Measurements from ENCODE around the gene LRRC74B.
A peak's percentile ranks its signal among the peaks of the same experiment; 100 is the strongest.

The LRRC74B gene

DNA sequence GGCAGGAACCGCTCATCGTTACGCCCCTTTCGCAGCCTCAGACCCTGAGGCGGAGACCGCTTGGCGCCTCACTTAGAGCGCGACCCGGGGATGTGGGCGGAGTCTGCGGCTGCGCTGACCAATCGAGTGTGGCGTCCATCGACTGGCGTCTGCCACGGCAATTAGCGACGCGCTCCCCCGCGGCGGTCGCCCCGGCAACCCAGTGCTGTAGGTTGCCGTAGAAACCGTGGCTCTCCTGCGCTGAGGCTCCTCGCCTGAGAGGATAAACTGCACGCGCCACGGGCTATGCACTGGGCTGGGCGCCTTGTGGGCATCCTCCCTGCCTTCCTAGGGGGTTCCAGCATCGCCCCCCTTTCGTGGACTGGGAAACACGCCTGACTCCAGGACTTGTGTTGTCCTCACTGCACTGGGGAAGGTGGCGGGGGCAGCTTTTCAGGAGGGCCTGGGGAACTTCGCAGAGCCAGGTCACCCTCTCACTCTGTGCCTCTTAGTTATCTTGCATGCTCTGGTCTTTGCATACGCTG lies 31.5 kb upstream of the LRRC74B start:
- peak; percentile 99 for DNase-seq

DNA sequence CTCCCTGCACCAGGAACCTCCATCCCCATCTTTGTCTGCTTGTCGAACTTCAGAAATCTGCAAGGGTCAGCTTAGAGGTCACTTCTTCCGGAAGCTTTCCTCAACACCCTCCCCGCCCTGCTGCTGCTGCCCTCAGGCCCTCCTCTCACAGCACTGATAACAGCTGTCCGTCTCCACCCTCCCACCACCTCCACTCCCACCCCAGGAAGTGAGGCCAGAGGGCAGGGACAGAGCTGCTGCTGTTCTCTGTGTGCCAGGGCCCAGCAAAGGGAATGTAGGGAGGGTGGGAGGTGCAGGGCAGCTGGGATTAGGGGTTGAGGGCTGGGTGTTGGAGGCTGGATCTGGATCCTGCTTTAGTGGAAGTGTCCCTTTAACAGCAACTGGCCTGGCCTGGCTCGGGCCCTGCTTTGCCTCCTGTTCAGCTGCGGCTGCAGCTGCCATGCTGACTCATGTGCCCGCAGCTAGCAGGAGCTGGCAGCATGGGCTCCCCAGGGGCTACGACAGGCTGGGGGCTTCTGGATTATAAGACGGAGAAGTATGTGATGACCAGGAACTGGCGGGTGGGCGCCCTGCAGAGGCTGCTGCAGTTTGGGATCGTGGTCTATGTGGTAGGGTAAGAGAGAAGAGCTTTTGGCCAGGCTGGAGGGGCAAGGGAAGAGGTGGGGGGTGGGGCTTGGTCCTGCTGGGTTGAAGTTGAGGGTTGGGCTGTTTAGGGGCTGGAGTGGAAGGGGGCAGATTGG lies 30.9 kb upstream of the LRRC74B start, which contains the start of gene P2RX6:
Gene P2RX6 (plus strand): TSS at position 440 of the 740 bp plus-strand sequence. CDS start 10 bp downstream, at position 450.
- peak; percentile 28 to 85 for DNase-seq

DNA sequence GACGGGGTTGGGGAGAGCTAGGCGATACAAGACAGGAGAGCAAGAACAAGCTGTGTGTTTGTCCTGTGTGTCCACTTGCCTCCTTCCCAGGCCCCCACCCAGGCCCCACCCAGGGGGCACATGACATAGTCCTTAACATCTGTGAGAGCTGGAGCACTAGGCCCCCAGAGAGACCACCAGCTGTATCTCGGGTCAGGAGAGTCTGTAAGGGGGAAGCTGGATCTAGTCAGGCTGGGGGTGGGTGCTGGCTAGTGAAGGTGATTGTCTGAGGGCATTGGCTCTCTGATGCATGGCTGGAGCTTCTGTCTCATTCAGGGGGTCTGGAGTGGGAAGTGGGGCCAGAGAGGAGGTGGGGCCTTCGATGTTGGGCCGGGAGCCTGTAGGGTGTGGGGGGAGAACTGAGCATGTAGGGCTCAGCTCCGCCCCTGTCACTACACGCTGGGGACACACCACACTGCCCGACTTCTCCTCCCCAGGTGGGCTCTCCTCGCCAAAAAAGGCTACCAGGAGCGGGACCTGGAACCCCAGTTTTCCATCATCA lies 30.2 kb upstream of the LRRC74B start:
- DNase-seq: no peak

DNA sequence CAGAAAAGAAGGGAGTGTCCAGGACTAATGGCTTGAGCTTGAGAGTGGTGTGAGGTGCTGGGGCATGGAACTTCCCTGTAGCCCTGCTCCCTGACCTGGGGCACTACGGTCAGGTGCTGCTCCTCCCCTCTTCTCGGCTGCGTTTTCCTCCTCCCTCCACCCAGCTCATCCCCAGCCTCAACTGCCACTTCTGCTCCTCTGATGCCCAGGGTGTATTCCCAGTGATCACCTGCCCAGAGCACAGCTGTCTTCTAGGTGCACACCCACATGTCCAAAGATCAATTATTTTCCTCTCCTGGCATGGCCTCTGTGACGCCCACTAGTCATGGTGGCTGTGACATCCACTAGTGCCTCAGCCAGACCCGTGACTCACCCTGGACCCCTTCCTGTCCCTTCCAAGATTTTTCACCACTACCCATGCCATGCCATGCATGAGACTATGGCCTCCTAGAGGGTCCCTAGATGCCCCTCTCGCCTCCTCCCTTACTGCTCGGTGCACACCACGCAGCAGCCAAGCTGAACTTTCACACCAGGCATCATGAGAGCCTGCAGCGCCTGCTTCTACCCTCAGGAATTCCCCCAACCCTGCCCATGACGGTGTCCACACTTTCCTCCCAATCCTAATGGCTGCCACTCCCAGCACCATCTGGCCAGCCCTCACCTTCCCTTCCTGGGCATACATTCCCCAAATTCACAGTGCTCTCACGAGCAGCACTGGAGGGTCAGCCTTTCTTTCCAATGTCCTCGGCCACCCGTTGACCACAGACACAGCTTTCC lies 28.9 kb upstream of the LRRC74B start:
- DNase-seq: no peak

DNA sequence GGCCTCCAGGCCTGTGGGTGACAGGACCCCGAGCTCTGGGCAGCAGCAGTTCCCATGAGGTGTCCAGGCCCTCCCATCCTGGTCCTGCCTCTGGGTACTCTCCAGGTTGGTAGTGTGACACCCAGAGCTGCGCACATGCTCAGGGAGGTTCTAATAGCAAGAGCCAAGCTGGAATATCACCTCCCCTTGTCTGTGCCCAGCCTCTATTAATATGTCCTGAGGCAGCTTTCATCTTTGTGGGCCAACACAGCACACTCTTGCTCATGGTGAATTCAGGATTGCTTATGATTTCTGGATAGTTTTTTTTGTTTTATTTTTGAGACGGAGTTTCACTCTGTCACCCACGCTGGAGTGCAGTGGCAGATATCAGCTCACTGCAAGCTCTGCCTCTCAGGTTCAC lies 27.4 kb upstream of the LRRC74B start:
- DNase-seq: no peak

DNA sequence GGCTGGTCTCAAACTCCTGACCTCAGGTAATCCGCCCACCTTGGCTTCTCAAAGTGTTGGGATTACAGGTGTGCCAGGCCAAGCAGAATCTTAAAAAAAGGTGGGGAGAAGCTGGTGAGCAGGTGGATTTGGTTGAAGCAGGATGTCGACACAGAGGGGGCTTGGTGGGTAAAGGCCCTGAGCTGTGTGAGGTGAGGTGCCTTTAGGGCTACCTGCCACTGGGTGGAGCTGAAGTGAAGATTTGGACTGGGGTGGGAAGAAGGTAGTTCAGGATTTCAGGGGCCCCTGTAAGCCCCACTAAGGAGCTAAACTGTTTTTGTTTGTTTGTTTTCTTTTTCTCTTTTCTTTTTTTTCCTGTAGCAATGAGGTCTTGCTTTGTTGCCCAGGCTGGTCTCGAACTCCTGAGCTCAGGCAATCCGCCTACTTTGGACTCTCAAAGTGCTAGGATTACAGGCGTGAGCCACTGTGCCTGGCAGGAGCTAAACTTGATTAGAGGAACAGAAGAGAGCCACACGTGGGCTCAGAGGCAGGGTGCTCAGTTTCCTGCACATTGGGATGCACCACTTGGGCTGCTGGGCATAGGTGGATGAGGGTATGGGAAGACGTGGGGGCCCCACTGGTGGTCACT lies 24.8 kb upstream of the LRRC74B start:
- DNase-seq: no peak

DNA sequence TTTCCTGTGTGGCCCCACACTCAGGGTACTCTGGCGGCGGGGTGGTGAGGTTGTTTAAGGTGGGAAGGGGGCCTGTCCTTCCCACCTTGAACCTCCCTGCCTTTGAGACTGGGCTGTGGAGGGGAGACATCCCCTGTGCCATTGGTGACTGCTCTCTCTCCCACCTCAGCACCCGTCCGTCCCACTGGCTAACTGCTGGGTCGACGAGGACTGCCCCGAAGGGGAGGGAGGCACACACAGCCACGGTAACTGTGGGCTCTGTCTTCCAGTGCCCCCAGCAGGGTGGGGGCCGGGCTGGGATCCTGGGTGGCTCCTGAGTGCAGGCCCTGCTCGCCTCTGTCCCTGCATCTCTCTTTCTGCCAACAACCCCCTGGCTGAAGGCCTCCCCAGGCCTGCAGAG lies 23.2 kb upstream of the LRRC74B start:
- no peak for DNase-seq

DNA sequence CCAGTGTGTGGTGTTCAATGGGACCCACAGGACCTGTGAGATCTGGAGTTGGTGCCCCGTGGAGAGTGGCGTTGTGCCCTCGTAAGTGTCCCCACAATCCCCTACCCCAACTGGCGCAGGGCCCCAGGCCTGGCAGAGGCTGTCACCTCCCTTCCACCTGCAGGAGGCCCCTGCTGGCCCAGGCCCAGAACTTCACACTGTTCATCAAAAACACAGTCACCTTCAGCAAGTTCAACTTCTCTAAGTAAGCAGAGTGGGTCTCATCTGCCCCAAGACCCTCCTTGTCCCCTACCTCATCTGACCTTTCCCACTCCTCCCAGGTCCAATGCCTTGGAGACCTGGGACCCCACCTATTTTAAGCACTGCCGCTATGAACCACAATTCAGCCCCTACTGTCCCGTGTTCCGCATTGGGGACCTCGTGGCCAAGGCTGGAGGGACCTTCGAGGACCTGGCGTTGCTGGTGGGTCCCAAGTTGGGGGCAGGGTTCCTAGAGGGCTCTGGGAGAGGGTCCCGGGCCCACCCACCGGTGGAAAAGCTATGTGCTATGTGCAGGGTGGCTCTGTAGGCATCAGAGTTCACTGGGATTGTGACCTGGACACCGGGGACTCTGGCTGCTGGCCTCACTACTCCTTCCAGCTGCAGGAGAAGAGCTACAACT lies 22.7 kb upstream of the LRRC74B start:
- no peak for DNase-seq

DNA sequence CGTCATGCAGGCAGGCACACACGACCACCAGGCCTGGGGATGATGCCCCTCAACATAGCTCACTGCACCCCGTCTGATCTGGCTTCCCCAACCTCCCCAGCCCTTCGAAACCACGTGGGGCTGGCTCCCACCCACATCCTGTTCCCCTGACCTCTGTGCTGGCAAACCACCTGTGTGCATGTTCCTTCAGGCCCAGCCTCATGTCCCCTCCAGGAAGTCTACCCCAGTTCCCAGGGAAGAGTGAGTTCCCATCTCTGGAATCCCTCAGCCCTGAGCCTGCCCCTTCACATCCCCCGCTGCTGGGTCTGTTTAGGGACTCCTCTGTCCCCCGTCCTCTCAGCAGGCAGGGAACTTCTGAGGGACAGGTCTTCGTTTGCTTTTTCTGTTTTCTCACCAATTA lies 20.5 kb upstream of the LRRC74B start:
- DNase-seq: no peak

DNA sequence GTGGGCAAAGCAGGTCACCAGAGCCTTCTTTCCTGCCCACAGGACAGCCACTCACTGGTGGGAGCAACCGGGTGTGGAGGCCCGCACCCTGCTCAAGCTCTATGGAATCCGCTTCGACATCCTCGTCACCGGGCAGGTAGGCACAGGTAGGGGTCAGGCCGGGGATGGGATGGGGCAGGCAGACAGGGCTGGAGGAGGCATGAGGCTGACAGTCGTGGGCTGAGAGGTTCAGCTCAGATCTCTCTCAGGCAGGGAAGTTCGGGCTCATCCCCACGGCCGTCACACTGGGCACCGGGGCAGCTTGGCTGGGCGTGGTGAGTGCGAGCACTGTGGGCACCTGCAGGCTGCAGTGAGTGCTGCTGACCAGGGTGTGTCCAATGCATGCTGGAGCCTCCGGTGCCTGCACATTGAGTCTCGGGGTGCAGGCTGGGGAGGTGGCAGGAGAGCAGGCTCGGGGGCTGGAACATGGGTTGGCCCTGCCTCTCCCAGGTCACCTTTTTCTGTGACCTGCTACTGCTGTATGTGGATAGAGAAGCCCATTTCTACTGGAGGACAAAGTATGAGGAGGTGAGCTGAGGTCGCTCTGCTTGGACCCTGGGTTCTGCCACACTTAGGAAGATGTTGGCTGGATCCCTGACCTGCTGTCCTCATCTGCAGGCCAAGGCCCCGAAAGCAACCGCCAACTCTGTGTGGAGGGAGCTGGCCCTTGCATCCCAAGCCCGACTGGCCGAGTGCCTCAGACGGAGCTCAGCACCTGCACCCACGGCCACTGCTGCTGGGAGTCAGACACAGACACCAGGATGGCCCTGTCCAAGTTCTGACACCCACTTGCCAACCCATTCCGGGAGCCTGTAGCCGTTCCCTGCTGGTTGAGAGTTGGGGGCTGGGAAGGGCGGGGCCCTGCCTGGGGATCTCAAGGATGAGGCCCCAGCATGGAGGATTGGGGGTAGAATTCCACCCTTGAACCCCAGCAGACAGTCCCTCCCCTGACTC lies 19.7 kb upstream of the LRRC74B start:
- no peak for DNase-seq

DNA sequence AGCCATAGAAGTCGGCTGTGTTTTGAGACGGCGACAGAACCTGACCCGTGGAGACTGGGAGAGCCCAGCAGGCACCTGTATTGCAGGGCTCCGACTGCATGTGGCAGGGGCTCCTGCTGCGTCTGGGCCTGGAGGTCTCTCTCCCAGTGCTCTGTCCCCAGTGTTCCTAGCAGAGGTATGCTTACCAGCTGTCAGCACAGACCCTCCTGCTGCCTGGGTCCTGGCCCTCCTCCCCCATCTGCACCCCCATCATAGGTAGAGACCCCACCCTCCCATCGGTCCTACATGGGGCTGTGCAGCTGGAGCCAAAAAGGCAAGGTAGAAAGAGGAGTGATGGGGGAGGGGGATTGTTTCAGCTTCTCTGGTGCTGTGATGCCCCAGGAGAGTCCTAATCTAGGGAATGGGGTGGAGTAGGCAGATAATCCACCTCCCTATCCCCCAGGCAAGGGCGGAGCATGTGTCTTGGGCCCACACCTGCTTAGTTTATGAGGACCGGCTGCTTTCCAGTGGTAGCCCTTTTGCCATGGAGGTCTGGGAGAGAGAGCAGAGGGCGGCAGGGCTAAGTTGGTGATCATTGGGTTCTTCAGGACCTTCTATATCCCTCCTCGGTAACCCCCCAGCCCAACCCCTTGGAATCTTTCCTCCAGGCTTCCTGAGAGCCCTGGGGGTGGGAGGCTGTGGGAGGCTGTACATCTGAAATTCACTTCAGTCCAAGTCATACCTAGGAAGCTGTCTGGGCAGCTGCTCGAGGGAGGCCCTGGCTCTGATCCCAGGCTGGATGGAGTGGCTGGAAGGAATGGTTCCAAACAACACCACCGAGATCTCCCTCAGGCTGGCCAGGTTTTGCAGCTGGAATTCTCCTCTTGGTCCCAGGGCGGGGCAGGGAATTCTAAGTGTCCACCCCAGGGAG lies 18.7 kb upstream of the LRRC74B start:
- peak in 1 of 2 experiments; percentile 64 for DNase-seq

DNA sequence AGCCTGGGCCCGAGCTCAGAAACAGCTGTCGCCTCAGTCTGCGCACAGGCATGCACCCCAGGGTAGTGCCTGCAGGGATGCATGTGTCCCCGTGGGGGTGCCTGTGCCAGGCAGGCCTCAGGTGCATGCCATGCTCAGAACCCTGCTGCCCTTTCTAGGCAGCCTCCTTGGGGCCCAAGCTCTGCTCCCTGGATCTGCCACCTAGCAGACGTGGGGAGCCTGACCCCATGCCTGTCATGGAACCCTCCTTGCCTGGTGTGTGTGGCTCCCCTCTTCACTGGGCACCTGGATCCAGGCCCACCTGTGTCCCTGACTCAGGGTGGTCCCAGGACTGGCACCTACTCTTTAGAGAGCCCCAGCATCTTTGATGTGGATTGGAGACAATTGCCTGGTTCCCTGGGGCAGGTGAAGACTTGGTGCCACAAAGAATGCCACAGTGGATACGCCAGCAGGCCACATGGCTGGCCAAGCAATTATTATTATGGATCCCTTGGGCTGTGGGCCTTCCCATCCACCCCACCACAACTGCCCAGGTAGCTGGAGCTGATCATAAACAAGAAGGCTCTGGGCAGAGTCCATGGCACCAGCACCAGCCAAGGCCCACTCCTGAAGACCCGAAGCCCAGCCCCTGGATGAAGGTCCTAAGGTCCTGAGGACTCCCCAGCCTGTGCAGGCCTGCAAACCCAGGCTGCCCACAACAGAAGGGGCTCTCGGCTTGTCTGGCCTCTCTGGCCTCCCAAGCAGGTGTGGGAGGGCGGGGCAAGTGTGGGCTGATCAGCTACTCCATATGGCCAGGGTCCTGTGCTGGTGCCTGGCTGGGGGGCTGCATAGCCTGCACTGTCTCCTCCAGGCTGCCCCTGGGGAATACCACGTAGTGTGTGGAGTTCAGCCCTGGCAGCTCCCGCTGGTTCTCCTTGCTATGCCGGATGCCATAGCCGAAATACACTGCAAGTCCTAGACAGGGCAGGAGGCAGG lies 17.2 kb upstream of the LRRC74B start:
- no peak for DNase-seq

DNA sequence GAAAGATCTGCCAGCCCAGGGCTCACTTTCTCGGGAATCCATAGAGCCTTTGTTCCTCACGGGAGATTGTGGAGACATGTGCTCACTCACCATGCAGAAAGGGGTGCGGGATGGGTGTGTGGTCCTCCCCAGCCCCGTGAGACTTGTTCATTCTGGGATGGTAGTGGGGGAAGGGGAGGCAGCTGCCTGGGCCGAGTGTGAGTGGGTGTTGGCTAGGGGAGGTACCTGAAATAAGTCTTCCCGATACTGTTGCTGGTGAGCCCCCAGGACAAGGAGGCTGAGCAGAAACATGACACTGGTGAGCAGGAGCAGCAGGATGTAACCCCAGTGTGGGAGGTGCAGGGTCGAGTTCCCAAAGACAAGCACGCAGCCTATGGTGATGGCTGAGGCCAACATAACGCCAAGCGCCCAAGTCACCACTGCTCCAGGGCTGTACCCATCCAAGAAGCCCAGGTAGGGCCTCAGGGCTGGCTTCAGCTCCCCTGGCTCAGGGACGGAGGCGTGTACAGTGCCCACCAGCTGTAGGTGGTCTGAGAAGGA lies 16.2 kb upstream of the LRRC74B start:
- no peak for DNase-seq

DNA sequence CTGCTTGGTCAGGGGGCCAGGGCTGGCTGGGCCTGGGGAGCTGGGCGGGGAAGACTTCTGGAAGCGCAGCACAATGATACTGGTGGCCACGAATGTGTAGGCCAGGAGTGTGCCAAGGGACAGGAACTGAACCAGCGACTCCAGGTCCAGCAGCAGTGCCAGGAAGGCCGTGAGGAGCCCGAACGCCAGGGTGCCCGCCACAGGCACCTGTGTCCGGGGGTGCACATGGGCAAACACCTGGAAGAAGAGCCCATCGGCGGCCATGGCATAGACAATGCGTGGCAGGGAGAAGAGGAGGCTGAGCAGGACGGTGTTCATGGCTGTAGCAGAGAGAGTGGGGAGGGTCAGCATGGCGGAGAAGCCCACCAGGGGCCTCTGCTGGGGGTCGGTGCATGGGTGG lies 15.7 kb upstream of the LRRC74B start:
- no peak for DNase-seq

DNA sequence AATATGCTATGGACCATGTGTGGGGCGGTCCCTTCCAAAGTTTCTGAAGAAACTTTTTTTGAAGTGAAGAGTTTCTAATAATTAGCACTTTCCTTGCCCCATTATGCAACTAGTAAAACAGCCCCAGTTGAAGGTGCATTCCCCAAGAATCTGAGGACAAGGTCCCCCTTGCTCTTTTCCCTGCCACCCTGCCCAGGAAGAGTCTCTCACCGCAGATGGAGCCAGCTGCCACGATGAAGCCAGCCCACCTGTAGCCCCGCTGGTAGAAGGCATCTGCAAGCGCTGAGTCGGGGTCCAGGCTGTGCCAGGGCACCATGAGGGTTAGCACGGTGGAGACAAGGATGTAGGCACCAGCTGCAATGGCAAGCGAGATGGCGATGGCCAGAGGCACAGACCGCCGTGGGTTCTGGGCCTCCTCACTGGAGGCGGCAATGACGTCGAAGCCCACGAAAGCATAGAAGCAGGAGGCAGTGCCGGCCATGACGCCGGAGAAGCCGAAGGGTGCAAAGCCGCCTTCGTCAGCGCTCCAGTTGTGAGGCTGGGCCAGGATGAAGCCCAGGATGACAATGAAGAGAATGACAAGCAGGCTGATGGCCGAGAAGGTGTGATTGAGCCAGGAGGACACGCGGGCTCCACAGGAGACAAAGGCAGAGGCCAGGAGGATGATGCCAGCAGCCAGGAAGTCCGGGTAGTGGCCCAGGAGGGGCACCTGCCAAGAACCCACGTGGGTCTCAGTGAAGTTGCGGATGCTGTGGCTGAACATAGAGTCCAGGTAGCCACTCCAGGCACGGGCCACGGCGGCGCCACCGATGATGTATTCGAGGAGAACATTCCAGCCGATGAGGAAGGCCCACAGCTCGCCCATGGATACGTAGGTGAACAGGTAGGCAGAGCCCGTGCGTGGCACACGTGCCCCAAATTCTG lies 14.9 kb upstream of the LRRC74B start:
- no peak for DNase-seq

DNA sequence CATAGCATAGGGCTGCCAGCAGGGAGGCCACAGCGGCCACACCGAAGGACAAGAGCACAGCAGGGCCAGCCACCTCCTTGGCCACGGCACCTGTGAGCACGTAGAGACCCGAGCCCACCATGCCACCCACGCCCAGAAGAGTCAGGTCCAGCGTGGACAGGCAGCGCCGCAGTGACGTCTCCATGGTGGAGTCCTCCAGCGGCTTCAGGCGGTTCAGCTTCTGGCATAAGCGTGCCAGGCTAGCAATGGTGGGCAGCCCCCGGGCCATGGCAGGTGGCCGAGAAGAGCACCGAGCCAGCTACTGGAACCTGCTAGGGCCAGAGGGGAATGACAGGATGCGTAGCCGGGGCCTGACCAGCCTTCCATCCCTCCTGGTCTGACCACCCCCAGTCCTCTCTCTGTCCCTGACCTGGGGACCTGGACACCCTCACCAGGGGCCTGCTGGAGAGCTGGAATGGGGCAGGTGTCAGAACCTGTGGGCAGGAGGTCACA lies 14.2 kb upstream of the LRRC74B start:
- DNase-seq: no peak
